Measurements from ENCODE around the gene VSTM2B.

Gene VSTM2B

GRCh38 chr19:29499261-29499920, 26.4 kb upstream of the VSTM2B start:
- Histone ChIP-seq H3K36me3 (ENCODE audit: control insufficient read depth, insufficient read depth, low read length) (no peaks in the 10 kb centered on the region), H2AFZ (no peak overlapping the region), H3K9ac (no peak overlapping the region), H3K27me3 (ENCODE audit: control insufficient read depth, insufficient read depth, low read length) (no peaks in the 10 kb centered on the region), H3K4me1 (no peaks in the 10 kb centered on the region), H3K9me3 (ENCODE audit: control insufficient read depth, low read length) (no peaks in the 10 kb centered on the region), H3K4me2 (ENCODE audit: low read length) (no peak overlapping the region), H3K79me2 (no peaks in the 10 kb centered on the region), H3K27ac (no peak overlapping the region), H3K4me3 (ENCODE audit: low read depth, low read length) (no peak overlapping the region)
- no peak for TF ChIP-seq CTCF (IDR thresholded peaks at IDR 0.05)

- H3K36me3 ChIP-seq (ENCODE audit: control insufficient read depth, insufficient read depth, low read length) = no peaks in the 10 kb centered on the region
- H3K4me3 ChIP-seq (ENCODE audit: low read depth, low read length) = no peak overlapping the region
- H3K9me3 ChIP-seq (ENCODE audit: control insufficient read depth, low read length) = no peaks in the 10 kb centered on the region
- no peak overlapping the region for H3K4me2 ChIP-seq (ENCODE audit: low read length)
- H3K4me1 ChIP-seq = no peaks in the 10 kb centered on the region
- H3K27me3 ChIP-seq (ENCODE audit: control insufficient read depth, insufficient read depth, low read length) = no peaks in the 10 kb centered on the region
- H3K9ac ChIP-seq = no peak overlapping the region
- H2AFZ ChIP-seq = no peak overlapping the region
- H3K79me2 ChIP-seq = no peaks in the 10 kb centered on the region
- no peak overlapping the region for H3K27ac ChIP-seq
- no peak for TF ChIP-seq CTCF (IDR thresholded peaks at IDR 0.05)
These were observed 25.7 kb upstream of the VSTM2B start for GRCh38 chr19:29499921-29500590.

GRCh38 chr19:29501816-29502580, 23.8 kb upstream of the VSTM2B start:
- H3K36me3 ChIP-seq (ENCODE audit: control insufficient read depth, insufficient read depth, low read length) = no peaks in the 10 kb centered on the region
- H3K4me1 ChIP-seq = no peaks in the 10 kb centered on the region
- H3K4me2 ChIP-seq (ENCODE audit: low read length) = no peak overlapping the region
- H3K4me3 ChIP-seq (ENCODE audit: low read depth, low read length) = no peak overlapping the region
- H3K79me2 ChIP-seq = no peaks in the 10 kb centered on the region
- no peaks in the 10 kb centered on the region for H3K9me3 ChIP-seq (ENCODE audit: control insufficient read depth, low read length)
- no peaks in the 10 kb centered on the region for H3K27me3 ChIP-seq (ENCODE audit: control insufficient read depth, insufficient read depth, low read length)
- no peak overlapping the region for H3K27ac ChIP-seq
- no peak overlapping the region for H3K9ac ChIP-seq
- H2AFZ ChIP-seq = no peak overlapping the region
- no peak for TF ChIP-seq CTCF (IDR thresholded peaks at IDR 0.05)

- Histone ChIP-seq H2AFZ (no peak overlapping the region), H3K36me3 (ENCODE audit: control insufficient read depth, insufficient read depth, low read length) (no peaks in the 10 kb centered on the region), H3K4me1 (no peaks in the 10 kb centered on the region), H3K9ac (no peak overlapping the region), H3K27ac (no peak overlapping the region), H3K9me3 (ENCODE audit: control insufficient read depth, low read length) (no peaks in the 10 kb centered on the region), H3K4me3 (ENCODE audit: low read depth, low read length) (no peak overlapping the region), H3K79me2 (no peaks in the 10 kb centered on the region), H3K27me3 (ENCODE audit: control insufficient read depth, insufficient read depth, low read length) (no peaks in the 10 kb centered on the region), H3K4me2 (ENCODE audit: low read length) (no peak overlapping the region)
- no peak for TF ChIP-seq CTCF (IDR thresholded peaks at IDR 0.05)
These were observed 23.3 kb upstream of the VSTM2B start for GRCh38 chr19:29502581-29502850.
